ENCODE results near the gene CFAP97D2. TPM values are rescaled to one million over a fixed set of nuclear protein-coding genes. Genes with fewer than 3 reads are reported as not detected.
"Not testable (repeated sequence)": the region's sequence is repeated elsewhere in the genome, so short reads cannot be mapped to it uniquely, and the experiment has no call there.

Gene CFAP97D2
- total and polyA plus RNA-seq, 4 donors, result 0.22 to 3.0 (median 0.65) TPM; not detected in 1

DNA sequence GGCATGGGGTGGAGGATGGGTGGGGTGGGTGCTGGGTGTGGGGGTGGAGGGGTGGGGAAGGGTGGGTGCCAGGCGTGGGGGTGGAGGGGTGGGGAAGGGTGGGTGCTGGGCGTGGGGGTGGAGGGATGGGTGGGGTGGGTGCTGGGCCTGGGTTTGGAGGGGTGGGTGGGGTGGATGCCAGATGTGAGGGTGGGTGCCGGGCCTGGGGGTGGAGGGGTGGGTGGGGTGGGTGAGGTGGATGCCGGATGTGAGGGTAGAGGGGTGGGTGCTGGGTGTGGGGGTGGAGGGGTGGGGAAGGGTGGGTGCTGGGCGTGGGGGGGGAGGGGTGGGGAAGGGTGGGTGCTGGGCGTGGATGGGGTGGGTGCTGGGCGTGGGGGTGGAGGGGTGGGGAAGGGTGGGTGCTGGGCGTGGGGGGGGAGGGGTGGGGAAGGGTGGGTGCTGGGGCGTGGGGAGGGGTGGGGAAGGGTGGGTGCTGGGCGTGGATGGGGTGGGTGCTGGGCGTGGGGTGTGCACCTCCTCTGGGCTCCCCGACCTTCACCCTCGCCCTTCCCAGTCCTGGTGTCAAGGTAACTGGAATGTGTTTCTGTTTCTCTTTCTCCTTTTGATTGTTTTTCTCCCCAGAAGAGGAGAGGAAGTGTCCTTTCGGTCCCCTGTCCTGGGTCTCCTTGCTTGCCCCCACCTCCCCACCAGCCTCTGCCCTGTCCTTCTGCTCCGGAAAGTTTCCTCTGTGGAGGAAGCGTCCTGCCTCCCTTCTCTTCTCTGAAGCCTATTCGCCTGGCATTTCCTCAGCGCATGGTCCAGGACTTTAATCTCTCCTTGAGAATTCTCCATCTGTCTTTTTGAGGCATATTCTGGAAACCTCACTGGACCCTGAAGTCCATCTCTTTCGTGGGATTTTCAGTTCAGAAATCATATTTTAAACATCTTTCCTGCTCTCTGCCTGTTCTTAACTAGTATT, 22.9 kb upstream of the CFAP97D2 start:
- Histone ChIP-seq H3K4me3 (ENCODE audit: low read depth, low read length) (no peak overlapping the region), H3K36me3 (ENCODE audit: control insufficient read depth, insufficient read depth, low read length) (no peaks in the 10 kb centered on the region), H3K27me3 (ENCODE audit: control insufficient read depth, insufficient read depth, low read length) (no peaks in the 10 kb centered on the region), H3K4me1 (ENCODE audit: control insufficient read depth, insufficient read depth, low read length) (peaks cover 12% of the 10 kb centered on the region), H3K9me3 (ENCODE audit: control insufficient read depth, insufficient read depth, low read length) (no peaks in the 10 kb centered on the region), H3K27ac (ENCODE audit: low read depth, low read length) (no peak overlapping the region)
- whole genome bisulfite sequencing (ENCODE audit: insufficient coverage), result 68% methylated on average over 4 of the region's 19 CpGs
- DNase-seq (ENCODE audit: low read depth in 4 of 6, low spot score in 6 of 6), result no peak

DNA sequence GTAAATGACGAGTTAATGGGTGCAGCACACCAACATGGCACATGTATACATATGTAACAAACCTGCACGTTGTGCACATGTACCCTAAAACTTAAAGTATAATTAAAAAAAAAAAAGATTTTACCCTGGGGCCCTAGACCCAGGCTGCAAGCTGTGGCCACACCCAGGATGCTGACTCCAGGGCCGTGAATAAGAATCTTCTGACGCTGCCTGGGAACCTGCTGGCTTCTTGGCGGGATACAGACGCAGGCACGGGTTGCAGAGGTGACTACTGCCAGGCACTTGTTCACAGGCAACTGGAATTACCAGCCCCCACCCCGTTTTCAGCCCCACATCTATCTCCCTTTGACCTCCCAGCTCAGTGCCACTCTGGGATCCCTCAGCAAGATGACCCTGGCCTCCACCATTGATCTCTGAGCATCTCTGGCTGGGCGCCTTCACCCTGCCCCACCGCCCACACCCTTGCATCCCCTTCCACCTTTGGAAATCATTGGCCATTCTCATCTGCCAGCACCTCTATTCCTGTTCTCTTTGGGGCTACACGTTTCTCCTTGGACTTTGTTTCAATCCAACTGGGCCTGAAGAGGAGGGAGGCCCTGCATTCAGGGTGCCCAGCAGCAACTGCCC, 21.1 kb upstream of the CFAP97D2 start:
- 77% methylated on average over 8 of the region's 11 CpGs for WGBS (ENCODE audit: insufficient coverage)
- Histone ChIP-seq H3K9me3 (ENCODE audit: control insufficient read depth, insufficient read depth, low read length) (no peaks in the 10 kb centered on the region), H3K36me3 (ENCODE audit: control insufficient read depth, insufficient read depth, low read length) (no peaks in the 10 kb centered on the region), H3K27me3 (ENCODE audit: control insufficient read depth, insufficient read depth, low read length) (peaks cover 2% of the 10 kb centered on the region), H3K4me1 (ENCODE audit: control insufficient read depth, insufficient read depth, low read length) (peaks cover 12% of the 10 kb centered on the region), H3K4me3 (ENCODE audit: low read depth, low read length) (no peak overlapping the region), H3K27ac (ENCODE audit: low read depth, low read length) (no peak overlapping the region)
- DNase-seq (ENCODE audit: low read depth in 4 of 6, low spot score in 6 of 6), result no peak

DNA sequence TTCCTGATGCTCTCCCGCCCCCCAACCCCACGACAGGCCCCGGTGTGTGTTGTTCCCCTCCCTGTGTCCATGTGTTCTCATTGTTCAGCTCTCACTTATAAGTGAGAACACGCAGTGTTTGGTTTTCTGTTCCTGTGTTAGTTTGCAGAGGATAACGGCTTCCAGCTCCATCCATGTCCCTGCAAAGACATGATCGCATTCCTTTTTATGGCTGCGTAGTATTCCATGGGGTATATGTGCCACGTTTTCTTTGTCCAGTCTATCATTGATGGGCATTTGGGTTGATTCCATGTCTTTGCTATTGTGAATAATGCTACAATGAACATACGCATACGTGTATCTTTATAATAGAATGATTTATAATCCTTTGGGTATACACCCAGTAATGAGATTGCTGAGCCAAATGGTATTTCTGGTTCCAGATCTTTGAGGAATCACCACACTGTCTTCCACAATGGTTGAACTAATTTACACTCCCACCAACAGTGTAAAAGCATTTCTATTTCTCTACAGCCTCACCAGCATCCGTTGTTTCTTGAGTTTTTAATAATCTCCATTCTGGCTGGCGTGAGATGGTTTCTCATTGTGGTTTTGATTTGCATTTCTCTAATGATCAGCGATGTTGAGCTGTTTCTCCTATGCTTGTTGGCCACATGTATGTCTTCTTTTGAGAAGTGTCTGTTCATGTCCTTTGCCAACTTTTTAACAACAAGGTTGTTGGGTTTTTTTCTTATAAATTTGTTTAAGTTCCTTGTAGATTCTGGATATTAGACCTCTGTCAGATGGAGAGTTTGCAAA, 20.0 kb upstream of the CFAP97D2 start:
- not testable (repeated sequence) for H3K36me3 ChIP-seq (ENCODE audit: control insufficient read depth, insufficient read depth, low read length); H3K4me3 ChIP-seq (ENCODE audit: low read depth, low read length); H3K27ac ChIP-seq (ENCODE audit: low read depth, low read length); H3K9me3 ChIP-seq (ENCODE audit: control insufficient read depth, insufficient read depth, low read length); H3K27me3 ChIP-seq (ENCODE audit: control insufficient read depth, insufficient read depth, low read length); DNase-seq (ENCODE audit: low read depth in 4 of 6, low spot score in 6 of 6)
- H3K4me1 ChIP-seq (ENCODE audit: control insufficient read depth, insufficient read depth, low read length), result peaks cover 18% of the 10 kb centered on the region
- 90% methylated on average over 2 of the region's 13 CpGs for WGBS (ENCODE audit: insufficient coverage)

- Histone ChIP-seq H3K27me3 (ENCODE audit: control insufficient read depth, insufficient read depth, low read length) (peaks cover 2% of the 10 kb centered on the region), H3K27ac (ENCODE audit: low read depth, low read length) (no peak overlapping the region), H3K36me3 (ENCODE audit: control insufficient read depth, insufficient read depth, low read length) (no peaks in the 10 kb centered on the region), H3K9me3 (ENCODE audit: control insufficient read depth, insufficient read depth, low read length) (no peaks in the 10 kb centered on the region), H3K4me1 (ENCODE audit: control insufficient read depth, insufficient read depth, low read length) (peaks cover 35% of the 10 kb centered on the region), H3K4me3 (ENCODE audit: low read depth, low read length) (no peak overlapping the region)
- DNase-seq (ENCODE audit: low read depth in 4 of 6, low spot score in 6 of 6), result no peak
- WGBS (ENCODE audit: insufficient coverage), result 94% methylated on average over 47 of the region's 47 CpGs
Observed at GRCh38 chr13:114161028-114161556, 18.0 kb upstream of the CFAP97D2 start.

- Histone ChIP-seq H3K27me3 (ENCODE audit: control insufficient read depth, insufficient read depth, low read length) (peaks cover 2% of the 10 kb centered on the region), H3K9me3 (ENCODE audit: control insufficient read depth, insufficient read depth, low read length) (no peaks in the 10 kb centered on the region), H3K4me1 (ENCODE audit: control insufficient read depth, insufficient read depth, low read length) (peaks cover 43% of the 10 kb centered on the region), H3K27ac (ENCODE audit: low read depth, low read length) (no peak overlapping the region), H3K36me3 (ENCODE audit: control insufficient read depth, insufficient read depth, low read length) (no peaks in the 10 kb centered on the region), H3K4me3 (ENCODE audit: low read depth, low read length) (no peak overlapping the region)
- 60% methylated on average over 28 of the region's 32 CpGs for WGBS (ENCODE audit: insufficient coverage)
- peak in 1 of 6 donors; percentile 30 for DNase-seq (ENCODE audit: low read depth in 4 of 6, low spot score in 6 of 6)
Observed at GRCh38 chr13:114161644-114162532, 17.2 kb upstream of the CFAP97D2 start.

DNA sequence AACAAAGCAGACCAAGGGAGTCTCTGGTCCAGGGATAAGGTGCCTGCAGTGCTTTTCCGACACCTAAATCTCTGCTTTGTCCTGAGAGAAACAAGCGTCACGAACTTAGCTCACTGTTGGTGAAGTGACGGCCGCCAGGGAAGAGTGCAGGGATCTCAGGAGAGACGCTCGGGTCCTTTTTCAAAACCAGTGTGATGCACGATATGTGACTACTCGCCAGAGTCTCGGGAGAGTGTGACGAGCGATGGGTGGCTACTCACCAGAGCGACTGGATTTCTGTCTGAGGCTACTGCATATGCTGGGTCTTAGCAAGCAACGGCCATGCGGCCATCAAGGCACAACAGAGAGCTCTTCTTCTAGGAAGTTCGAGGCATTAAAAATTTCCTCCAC, 16.5 kb upstream of the CFAP97D2 start:
- 79% methylated on average over 15 of the region's 16 CpGs for WGBS (ENCODE audit: insufficient coverage)
- H3K4me1 ChIP-seq (ENCODE audit: control insufficient read depth, insufficient read depth, low read length), result peaks cover 45% of the 10 kb centered on the region
- no peaks in the 10 kb centered on the region for H3K9me3 ChIP-seq (ENCODE audit: control insufficient read depth, insufficient read depth, low read length)
- DNase-seq (ENCODE audit: low read depth in 4 of 6, low spot score in 6 of 6), result no peak
- no peaks in the 10 kb centered on the region for H3K36me3 ChIP-seq (ENCODE audit: control insufficient read depth, insufficient read depth, low read length)
- no peak overlapping the region for H3K27ac ChIP-seq (ENCODE audit: low read depth, low read length)
- peaks cover 2% of the 10 kb centered on the region for H3K27me3 ChIP-seq (ENCODE audit: control insufficient read depth, insufficient read depth, low read length)
- no peak overlapping the region for H3K4me3 ChIP-seq (ENCODE audit: low read depth, low read length)

GRCh38 chr13:114164053-114164452, 15.0 kb upstream of the CFAP97D2 start:
- Histone ChIP-seq H3K4me1 (ENCODE audit: control insufficient read depth, insufficient read depth, low read length) (peaks cover 45% of the 10 kb centered on the region), H3K4me3 (ENCODE audit: low read depth, low read length) (no peak overlapping the region), H3K9me3 (ENCODE audit: control insufficient read depth, insufficient read depth, low read length) (no peaks in the 10 kb centered on the region), H3K36me3 (ENCODE audit: control insufficient read depth, insufficient read depth, low read length) (no peaks in the 10 kb centered on the region), H3K27me3 (ENCODE audit: control insufficient read depth, insufficient read depth, low read length) (peaks cover 2% of the 10 kb centered on the region), H3K27ac (ENCODE audit: low read depth, low read length) (no peak overlapping the region)
- 56% methylated on average over 4 of the region's 14 CpGs for WGBS (ENCODE audit: insufficient coverage)
- DNase-seq (ENCODE audit: low read depth in 4 of 6, low spot score in 6 of 6), result no peak

DNA sequence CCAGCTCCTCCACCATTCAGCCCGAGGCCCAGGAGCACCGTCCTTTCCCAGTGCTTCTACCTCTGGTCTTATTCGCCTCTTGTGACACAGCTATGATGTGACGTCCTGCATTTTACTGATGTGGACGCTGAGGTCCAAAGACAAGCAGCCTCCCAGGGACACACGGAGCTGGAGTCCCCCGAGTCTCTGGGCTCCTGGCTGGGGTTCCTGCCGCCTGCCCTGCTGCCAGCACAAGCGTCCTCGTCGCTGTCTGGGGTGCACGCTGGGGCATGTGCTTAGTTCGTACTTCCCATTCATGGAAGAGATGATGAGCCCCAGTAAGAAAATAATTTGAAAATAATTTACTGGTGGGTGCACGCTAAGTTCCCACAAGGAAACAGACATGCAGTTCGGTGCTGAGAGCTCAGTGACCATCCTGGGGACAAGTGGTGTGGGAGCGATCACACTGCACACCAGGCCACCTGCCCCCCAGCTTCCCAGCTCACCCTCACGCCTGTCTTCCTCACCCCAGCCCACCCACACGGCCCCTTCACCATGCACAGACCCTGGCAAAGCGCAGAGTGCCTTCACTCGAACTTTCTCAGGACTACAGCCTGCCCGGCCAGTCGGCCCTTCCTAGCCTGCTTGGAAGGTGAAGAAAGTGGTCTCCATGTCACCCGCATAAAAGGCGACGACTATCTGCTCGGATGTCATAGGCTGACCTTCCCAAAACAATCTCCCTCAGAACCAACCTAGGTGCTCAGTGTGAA, 14.2 kb upstream of the CFAP97D2 start:
- WGBS (ENCODE audit: insufficient coverage), result 89% methylated on average over 23 of the region's 26 CpGs
- H3K4me1 ChIP-seq (ENCODE audit: control insufficient read depth, insufficient read depth, low read length), result peaks cover 45% of the 10 kb centered on the region
- H3K4me3 ChIP-seq (ENCODE audit: low read depth, low read length), result no peak overlapping the region
- no peak for DNase-seq (ENCODE audit: low read depth in 4 of 6, low spot score in 6 of 6)
- no peak overlapping the region for H3K27ac ChIP-seq (ENCODE audit: low read depth, low read length)
- no peaks in the 10 kb centered on the region for H3K36me3 ChIP-seq (ENCODE audit: control insufficient read depth, insufficient read depth, low read length)
- H3K9me3 ChIP-seq (ENCODE audit: control insufficient read depth, insufficient read depth, low read length), result no peaks in the 10 kb centered on the region
- H3K27me3 ChIP-seq (ENCODE audit: control insufficient read depth, insufficient read depth, low read length), result peaks cover 2% of the 10 kb centered on the region

Measured in spinal cord (tissue), 10 donors.